ENCODE results near the gene PROSER2. TPM values are rescaled to one million over a fixed set of nuclear protein-coding genes. Genes with fewer than 3 reads are reported as not detected.

PROSER2 gene
- total RNA-seq, 1 experiment from 2014 or later, result 0.84 TPM

DNA sequence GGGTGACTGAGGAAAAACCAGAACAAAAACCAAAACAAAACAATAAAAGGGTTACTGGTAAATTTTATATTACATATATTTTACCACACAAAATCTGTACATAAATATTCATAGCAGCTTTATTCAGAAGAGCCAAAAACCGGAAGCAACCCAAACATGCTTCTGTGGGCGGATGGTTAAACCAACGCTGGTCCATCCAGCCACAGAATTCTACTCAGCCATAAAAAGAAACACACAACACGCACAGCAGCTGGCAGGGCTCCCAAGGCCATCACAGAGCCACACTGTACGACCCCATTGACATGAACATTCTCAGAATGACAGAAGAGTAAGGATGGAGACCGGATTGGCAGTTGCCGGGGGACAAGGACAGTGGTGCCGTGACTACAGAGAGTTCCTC lies 83.6 kb downstream of the PROSER2 start:
- DNase-seq (ENCODE audit: low read depth), result no peak

DNA sequence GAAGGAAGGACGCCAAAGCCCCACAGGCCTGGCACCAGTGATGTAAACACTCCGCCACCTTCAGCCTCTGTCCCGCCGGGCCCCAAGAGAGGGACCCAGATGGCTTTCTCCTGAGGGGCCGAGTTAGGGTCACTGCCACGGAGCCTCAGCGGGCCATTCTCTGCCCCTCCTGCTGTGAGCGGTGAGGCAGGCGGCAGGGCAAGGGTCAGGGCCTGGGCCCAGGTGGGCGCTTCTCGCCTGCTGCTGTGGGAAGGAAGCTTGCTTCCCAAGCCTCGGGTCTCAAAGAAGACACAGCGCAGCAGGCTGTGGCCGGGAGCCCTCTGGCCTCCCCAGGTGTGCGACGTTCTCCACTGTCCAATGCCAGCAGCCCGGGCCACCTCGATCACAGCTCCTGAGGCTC lies 84.8 kb downstream of the PROSER2 start:
- no peak for DNase-seq (ENCODE audit: low read depth)

DNA sequence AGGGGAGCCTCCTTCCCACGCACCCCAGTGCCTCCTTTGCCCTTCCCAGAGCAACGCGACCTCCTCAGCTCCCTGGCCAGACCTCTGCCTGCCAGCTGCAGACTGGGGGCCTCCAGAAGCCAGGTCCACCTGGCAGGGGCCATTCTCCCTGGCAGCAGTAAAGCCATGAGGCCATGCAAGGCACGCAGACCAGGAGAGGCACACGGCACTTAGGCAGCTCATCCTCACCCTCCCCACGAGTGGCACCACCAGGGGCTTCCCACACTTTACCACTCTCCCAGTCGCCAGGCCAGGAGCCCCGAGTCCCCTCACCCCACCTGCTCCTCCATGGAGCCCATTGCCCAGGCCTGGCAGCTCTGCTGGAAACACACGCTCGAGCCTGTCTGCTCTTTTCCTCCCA lies 85.4 kb downstream of the PROSER2 start:
- no peak for DNase-seq (ENCODE audit: low read depth)

DNA sequence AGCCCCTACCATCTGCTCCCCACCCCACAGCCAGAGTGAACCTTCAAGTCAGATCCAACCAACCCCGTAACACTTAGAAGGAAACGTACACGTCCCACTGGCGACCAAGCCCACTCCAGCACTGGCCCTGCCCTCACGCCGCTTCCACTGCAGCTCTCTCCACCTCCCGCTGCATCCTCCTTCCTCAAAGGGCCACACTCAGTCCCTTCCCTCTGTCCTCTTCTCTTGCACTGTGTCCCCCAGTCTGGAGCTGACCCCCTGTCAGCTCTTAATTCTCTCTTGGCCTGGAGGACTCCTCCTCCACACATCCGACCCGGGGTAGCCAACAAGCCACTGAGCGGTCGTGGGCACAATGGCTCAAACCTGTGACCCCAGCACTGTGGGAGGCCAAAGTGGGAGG lies 85.8 kb downstream of the PROSER2 start:
- no peak for DNase-seq (ENCODE audit: low read depth)

DNA sequence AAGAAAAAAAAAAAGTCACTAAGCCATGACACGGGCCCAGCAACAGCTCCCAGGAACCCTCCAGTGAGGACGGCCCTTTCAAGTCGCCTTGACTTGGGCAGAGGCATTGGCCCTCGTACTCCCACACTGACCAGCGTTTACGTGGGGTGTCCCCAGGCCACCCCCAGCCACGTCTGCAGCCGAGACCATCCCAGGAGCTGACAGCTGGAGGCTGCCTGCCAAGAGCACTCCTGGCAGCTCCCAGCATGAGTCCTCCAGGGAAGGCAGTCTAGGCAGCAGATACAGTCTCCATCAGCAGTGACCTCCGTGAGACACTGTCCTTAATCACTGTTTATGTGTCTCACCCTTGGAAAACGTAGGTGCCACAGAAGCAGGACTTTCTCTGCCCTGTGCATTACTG lies 86.5 kb downstream of the PROSER2 start:
- no peak for DNase-seq (ENCODE audit: low read depth)

DNA sequence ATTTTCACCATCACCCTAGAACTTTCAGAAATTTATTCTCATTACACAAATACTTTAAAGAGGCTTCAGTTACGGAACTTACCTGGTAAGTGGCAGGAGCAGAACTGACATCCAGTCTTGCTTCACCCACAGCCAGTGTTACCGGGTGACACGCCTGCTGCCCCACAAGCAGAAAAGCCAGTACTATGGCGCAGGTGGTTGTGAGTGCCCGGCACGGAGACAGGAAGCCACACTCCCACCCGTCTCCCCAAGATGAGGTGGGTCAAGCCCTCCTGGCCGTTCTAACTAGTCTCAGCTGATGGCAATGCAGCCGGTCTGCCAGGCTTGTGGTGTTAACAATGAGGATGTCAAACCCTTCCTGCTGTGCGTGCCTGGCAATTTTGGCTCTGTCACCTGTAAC lies 86.9 kb downstream of the PROSER2 start:
- DNase-seq (ENCODE audit: low read depth), result no peak

DNA sequence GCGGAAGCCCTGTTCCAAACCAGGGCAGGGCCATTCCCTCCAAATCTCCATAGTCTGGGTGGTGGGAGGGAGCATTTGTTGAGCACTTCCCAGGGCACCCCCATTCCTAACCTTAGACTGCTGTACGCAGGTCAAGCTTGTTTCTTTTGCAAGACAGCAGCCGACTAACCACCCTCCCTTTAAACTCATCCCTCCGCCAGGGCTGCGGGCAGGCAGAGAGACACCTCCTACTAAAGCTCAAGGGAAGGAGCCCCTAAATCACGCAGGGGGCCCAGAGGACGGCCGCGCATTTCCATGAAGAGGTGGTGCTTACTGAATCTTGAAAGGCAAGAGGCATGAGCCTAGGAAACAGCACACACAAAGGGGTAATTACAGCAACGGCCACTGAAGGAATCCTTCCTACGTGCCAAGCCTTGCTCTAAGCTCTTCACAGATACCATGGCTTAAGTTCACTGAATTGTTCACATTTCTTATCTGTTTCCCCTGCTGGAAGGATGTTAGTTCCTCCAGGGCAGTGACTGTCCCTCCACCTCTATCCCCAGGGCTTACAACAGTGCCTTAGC lies 90.0 kb downstream of the PROSER2 start:
- no peak for DNase-seq (ENCODE audit: low read depth)

DNA sequence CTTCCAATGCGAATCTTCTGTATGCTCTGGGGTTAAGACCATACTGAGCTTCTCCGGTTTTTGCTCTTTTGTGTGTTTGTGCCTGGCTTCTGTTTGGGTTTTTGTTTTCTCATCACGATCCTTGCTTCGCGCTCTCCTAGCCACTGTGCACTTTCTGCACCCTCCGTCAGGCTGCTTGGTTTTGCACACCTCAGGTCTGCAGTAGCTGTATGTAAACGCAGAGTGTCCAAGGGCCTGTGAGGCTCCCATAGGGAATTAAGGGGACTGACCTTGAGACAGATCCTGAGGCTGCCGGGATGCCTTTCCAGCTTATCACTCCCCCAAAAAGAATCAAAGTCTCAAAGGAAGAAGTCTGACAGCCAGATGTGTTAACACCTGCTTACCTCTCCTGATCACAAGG lies 95.2 kb downstream of the PROSER2 start:
- no peak for DNase-seq (ENCODE audit: low read depth)

DNA sequence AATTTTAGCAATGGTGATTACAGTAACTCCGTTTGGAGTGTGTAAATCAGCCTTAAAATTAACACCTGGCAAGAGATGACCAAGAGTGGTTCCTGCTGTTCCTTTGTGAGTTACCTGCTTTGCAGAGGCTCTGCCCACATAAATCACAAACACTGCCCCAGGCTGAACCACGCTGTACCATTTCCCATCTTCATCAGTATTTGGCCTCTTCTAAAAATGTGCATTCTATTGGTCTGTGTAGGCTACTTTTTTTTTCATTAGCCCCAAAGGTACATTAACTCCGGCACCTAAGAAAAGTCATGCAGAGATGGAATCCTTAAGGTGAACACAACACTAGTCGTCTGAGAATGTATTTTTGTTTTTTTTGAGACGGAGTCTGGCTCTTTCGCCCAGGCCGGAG lies 96.1 kb downstream of the PROSER2 start:
- no peak for DNase-seq (ENCODE audit: low read depth)

Other genes with a start within 250 kb of the PROSER2 start
- 14.2 and 18.1 TPM in 2 replicates for gene USP6NL, start 211.7 kb upstream of the PROSER2 start, total RNA-seq (2014; rRNA removed; shearing (Covaris generic))
- 8.2 and 10.7 TPM in 2 replicates for gene ECHDC3, start 81.0 kb upstream of the PROSER2 start, total RNA-seq (2014; rRNA removed; shearing (Covaris generic))
- 13.3 and 14.4 TPM in 2 replicates for gene UPF2, start 219.5 kb downstream of the PROSER2 start, total RNA-seq (2014; rRNA removed; shearing (Covaris generic))
- 25.1 and 40.3 TPM in 2 replicates for gene DHTKD1, start 245.6 kb downstream of the PROSER2 start, total RNA-seq (2014; rRNA removed; shearing (Covaris generic))

Measured in RPMI7951 (cell line).